Karpas-422 (cell line): ENCODE measurements around the gene UMAD1. TPM values are rescaled to one million over a fixed set of nuclear protein-coding genes. Genes with fewer than 3 reads are reported as not detected.

ENCODE experiments used
- DNase-seq: peaks from one replicate; pipeline ENCODE4 v3.0.0-alpha.2; 2015
- H2AFZ ChIP-seq: fragments of 200-600 bp; sonication (generic); 2 replicates; pipeline ENCODE4 v1.6.1; 2014; ENCODE audit warnings: antibody characterized with exemption, low read length, mixed read lengths
- H3K27ac ChIP-seq: fragments of 200-600 bp; sonication (generic); 2 replicates; pipeline ENCODE4 v1.5.1; 2014; ENCODE audit warnings: mild to moderate bottlenecking, low read length, moderate library complexity
- H3K27me3 ChIP-seq: fragments of 200-600 bp; sonication (generic); 2 replicates; pipeline ENCODE4 v1.6.1; 2014; ENCODE audit warnings: low read length, mixed read lengths
- H3K36me3 ChIP-seq: fragments of 200-600 bp; sonication (generic); 2 replicates; pipeline ENCODE4 v1.6.1; 2014; ENCODE audit warnings: low read length, mixed read lengths; ENCODE audit not compliant: insufficient read depth
- H3K4me1 ChIP-seq: fragments of 200-600 bp; sonication (generic); 2 replicates; pipeline ENCODE4 v1.6.1; 2014; ENCODE audit warnings: mild to moderate bottlenecking, low read length, mixed read lengths
- H3K4me2 ChIP-seq: fragments of 200-600 bp; sonication (generic); 2 replicates; pipeline ENCODE4 v1.6.1; 2014; ENCODE audit warnings: low read length, low read depth, mild to moderate bottlenecking; ENCODE audit not compliant: poor library complexity, severe bottlenecking
- H3K4me3 ChIP-seq: fragments of 200-600 bp; sonication (generic); 2 replicates; pipeline ENCODE4 v1.5.1; 2014; ENCODE audit warnings: mild to moderate bottlenecking, antibody characterized with exemption, low read length, mixed read lengths
- H3K79me2 ChIP-seq: fragments of 200-600 bp; sonication (generic); 2 replicates; pipeline ENCODE4 v1.6.1; 2014; ENCODE audit warnings: mild to moderate bottlenecking, low read length, mixed read lengths
- H3K9ac ChIP-seq: fragments of 200-600 bp; sonication (generic); 2 replicates; pipeline ENCODE4 v1.6.0; 2014; ENCODE audit warnings: low read length
- H3K9me2 ChIP-seq: fragments of 200-600 bp; sonication (generic), shearing (Covaris generic); replicated peaks from 2 replicates; pipeline ENCODE4 v1.6.0; 2014; ENCODE audit warnings: mild to moderate bottlenecking, low read length, moderate library complexity; ENCODE audit not compliant: insufficient read depth
- H3K9me3 ChIP-seq: fragments of 300-700, 200-600 bp; sonication (generic); 2 replicates; pipeline ENCODE4 v1.6.1; 2014; ENCODE audit warnings: low read length, mixed read lengths
- H4K20me1 ChIP-seq: fragments of 200-600 bp; sonication (generic); 2 replicates; pipeline ENCODE4 v1.6.1; 2014; ENCODE audit warnings: mild to moderate bottlenecking, antibody characterized with exemption, low read length, low read depth; ENCODE audit not compliant: insufficient read depth
- total RNA-seq: library from RNA; depleted of rRNA; stranded (reverse); fragments of >200 nt; shearing (Covaris generic); gene quantifications from 2 replicates; pipeline ENCODE4 v1.2.3, GENCODE V29; 2014; ENCODE audit warnings: low replicate concordance

The UMAD1 gene
- total RNA-seq, 1 experiment from 2014 or later: 15.2 TPM

- no peak overlapping the region for H3K27ac ChIP-seq
- H3K27me3 ChIP-seq: no peaks in the 10 kb centered on the region
- no peak overlapping the region for H3K9ac ChIP-seq
- H3K36me3 ChIP-seq: no peaks in the 10 kb centered on the region
- H3K4me2 ChIP-seq: no peak overlapping the region
- no peaks in the 10 kb centered on the region for H4K20me1 ChIP-seq
- no peak overlapping the region for H2AFZ ChIP-seq
- peaks cover 21% of the 10 kb centered on the region for H3K4me1 ChIP-seq
- H3K9me3 ChIP-seq: no peaks in the 10 kb centered on the region
- no peaks in the 10 kb centered on the region for H3K9me2 ChIP-seq
- no peak for DNase-seq
- H3K79me2 ChIP-seq: no peaks in the 10 kb centered on the region
- no peak overlapping the region for H3K4me3 ChIP-seq
These were observed 79.6 kb downstream of the UMAD1 start for GRCh38 chr7:7720193-7720592.

GRCh38 chr7:7720750-7721621, 80.4 kb downstream of the UMAD1 start:
- DNase-seq: no peak
- Histone ChIP-seq H3K27ac (no peak overlapping the region), H3K9me2 (no peaks in the 10 kb centered on the region), H3K4me2 (no peak overlapping the region), H2AFZ (no peak overlapping the region), H3K27me3 (no peaks in the 10 kb centered on the region), H3K36me3 (no peaks in the 10 kb centered on the region), H3K9me3 (no peaks in the 10 kb centered on the region), H3K4me1 (peaks cover 21% of the 10 kb centered on the region), H4K20me1 (no peaks in the 10 kb centered on the region), H3K9ac (no peak overlapping the region), H3K79me2 (no peaks in the 10 kb centered on the region), H3K4me3 (no peak overlapping the region)

DNA sequence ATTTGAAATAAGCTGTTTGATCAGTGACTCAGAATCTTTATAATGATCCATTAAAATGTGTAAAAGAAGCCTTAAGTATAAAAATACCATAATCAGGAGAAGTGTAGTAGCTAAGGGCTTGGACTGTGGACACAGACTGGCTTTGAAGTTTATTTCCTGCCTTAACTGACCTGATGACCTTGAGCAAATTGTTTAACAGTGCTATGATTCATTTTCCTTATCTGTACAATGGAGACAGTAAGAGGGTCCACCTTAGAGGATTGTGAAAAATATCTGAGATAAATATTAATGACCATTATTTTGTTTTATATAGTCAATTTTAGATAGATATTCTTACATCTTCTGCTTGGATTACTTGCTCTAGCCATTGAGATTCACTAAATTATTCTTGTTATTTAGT, 91.2 kb downstream of the UMAD1 start:
- Histone ChIP-seq H3K9me2 (no peaks in the 10 kb centered on the region), H3K4me2 (no peak overlapping the region), H2AFZ (no peak overlapping the region), H3K4me3 (no peak overlapping the region), H3K4me1 (peaks cover 4% of the 10 kb centered on the region; the same call in 1 of the 2 replicates), H3K79me2 (no peaks in the 10 kb centered on the region), H3K9ac (no peak overlapping the region), H3K9me3 (no peaks in the 10 kb centered on the region), H3K27me3 (no peaks in the 10 kb centered on the region), H3K27ac (no peak overlapping the region), H3K36me3 (no peaks in the 10 kb centered on the region), H4K20me1 (no peaks in the 10 kb centered on the region)
- no peak for DNase-seq

DNA sequence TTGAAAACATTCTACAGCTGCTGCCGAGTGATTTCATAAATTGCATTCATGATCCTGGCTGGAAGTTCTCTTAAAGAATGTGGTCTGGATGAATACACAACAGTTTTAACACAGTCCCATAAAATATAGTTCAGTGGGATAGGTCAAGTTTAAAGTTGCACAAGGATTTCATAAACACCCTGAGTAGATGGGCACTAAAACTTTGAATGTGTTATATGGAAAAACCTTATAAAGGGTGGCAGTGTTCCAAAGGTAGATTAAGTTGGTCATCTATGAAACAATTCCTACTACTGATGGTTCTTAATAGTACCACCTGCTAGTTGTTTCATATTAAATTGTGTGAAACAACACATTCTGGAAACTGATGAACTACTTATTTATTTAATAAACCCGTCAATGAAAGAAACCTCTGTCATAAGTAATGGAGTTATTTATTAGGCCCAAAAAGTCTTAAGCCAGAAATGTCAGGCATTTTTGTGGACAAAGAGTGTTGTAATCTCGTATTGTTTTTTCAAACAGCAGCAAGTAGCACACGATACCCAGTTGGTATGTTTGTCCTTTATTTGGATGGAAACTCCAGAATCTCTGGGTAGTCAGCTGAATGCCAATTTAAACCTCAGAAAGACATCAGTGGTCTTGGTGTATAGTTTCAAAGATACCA, 92.2 kb downstream of the UMAD1 start:
- Histone ChIP-seq H3K36me3 (no peaks in the 10 kb centered on the region), H3K27me3 (no peaks in the 10 kb centered on the region), H3K9me2 (no peaks in the 10 kb centered on the region), H3K4me1 (peaks cover 4% of the 10 kb centered on the region; the same call in 1 of the 2 replicates), H4K20me1 (no peaks in the 10 kb centered on the region), H3K9me3 (no peaks in the 10 kb centered on the region), H3K9ac (no peak overlapping the region), H2AFZ (no peak overlapping the region), H3K27ac (no peak overlapping the region), H3K79me2 (no peaks in the 10 kb centered on the region), H3K4me3 (no peak overlapping the region), H3K4me2 (no peak overlapping the region)
- DNase-seq: no peak

DNA sequence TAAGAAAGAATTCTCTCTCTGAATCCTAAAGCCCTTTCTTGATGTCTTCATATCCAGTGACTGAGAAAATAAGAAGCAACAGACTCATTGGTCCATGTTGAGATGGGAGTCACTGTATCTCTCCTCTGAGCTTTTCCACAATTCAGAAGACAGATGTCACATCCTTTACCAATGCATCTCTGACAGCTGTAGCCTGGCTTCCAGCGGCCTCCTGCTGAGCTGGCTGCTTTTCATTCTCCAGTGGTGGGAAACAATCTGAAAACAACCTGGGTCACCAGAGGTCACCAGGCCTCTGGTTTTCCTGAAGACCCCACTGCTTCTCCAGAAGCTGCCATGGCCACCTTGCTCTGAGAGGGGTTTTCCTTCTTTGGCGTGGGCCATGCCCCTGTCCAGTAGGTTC, 96.1 kb downstream of the UMAD1 start:
- Histone ChIP-seq H3K9me3 (no peaks in the 10 kb centered on the region), H3K4me2 (no peak overlapping the region), H3K4me1 (peaks cover 4% of the 10 kb centered on the region; the same call in 1 of the 2 replicates), H4K20me1 (no peaks in the 10 kb centered on the region), H3K27me3 (no peaks in the 10 kb centered on the region), H3K36me3 (no peaks in the 10 kb centered on the region), H3K9me2 (no peaks in the 10 kb centered on the region), H3K79me2 (no peaks in the 10 kb centered on the region), H3K9ac (no peak overlapping the region), H3K4me3 (no peak overlapping the region), H2AFZ (no peak overlapping the region), H3K27ac (no peak overlapping the region)
- no peak for DNase-seq

DNA sequence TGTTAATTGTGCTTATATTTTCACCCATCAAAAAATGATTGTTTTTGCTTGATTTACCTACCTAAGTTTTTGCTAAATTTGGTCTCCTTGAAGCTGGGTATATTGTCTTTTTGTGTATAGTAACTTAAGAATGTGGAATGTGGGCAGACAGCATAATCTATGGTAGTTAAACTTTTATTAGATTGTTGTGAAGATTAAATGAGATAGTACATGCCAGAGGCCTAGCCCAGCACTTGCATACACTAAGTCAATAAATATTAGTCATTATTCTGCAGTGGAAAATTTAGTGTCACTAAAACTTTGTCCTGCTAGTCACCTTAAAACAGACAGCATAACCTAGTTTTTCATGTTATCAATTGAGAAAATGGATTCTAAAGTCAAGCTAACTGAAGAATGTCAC, 97.1 kb downstream of the UMAD1 start:
- Histone ChIP-seq H3K4me2 (no peak overlapping the region), H3K9me3 (no peaks in the 10 kb centered on the region), H3K27me3 (no peaks in the 10 kb centered on the region), H2AFZ (no peak overlapping the region), H4K20me1 (no peaks in the 10 kb centered on the region), H3K9me2 (no peaks in the 10 kb centered on the region), H3K27ac (no peak overlapping the region), H3K36me3 (no peaks in the 10 kb centered on the region), H3K9ac (no peak overlapping the region), H3K4me3 (no peak overlapping the region), H3K4me1 (peaks cover 4% of the 10 kb centered on the region; the same call in 1 of the 2 replicates), H3K79me2 (no peaks in the 10 kb centered on the region)
- DNase-seq: no peak

DNA sequence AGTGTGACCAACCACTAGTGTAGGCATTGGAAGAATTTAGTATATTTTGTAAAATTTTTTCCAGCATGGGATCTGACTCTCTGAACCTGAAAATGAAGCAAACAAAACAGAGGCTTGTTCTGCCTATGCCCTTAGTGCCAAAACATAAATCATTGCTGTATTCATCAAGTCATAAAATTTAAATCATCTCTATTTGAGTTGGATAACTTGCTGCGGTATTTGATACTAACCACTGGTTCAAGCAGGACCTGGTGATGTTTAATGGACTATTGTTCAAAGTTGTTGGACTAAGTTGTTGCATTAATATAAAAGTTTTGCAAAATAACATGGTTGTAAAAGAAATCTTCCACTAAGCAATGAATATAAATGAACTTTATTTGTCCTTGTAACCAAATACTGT, 97.6 kb downstream of the UMAD1 start:
- no peak overlapping the region for H3K27ac ChIP-seq
- no peaks in the 10 kb centered on the region for H4K20me1 ChIP-seq
- no peak overlapping the region for H2AFZ ChIP-seq

DNA sequence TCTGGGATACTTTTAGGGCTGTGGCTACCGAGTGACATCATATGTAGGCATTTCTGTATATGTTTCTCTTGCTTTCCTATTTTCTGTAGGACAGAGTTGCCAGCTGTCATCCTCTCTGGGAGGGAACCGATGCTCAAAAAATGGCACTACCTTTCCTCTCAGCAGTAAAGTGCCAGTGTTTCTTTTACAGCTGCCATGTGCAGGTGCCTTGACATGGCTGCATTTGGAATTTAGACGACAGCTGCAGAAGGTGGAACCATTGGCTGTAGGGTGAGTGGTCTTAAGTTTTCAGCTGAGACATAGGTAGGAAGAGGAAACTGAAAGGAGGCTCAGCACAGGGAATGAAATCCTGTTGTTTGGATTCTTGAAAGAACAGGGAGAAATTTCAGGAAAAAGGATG, 98.1 kb downstream of the UMAD1 start:
- Histone ChIP-seq H3K9ac (no peak overlapping the region), H3K36me3 (no peaks in the 10 kb centered on the region), H2AFZ (no peak overlapping the region), H3K79me2 (no peaks in the 10 kb centered on the region), H3K4me1 (peaks cover 4% of the 10 kb centered on the region; the same call in 1 of the 2 replicates), H3K4me2 (no peak overlapping the region), H3K27ac (no peak overlapping the region), H4K20me1 (no peaks in the 10 kb centered on the region), H3K27me3 (no peaks in the 10 kb centered on the region), H3K4me3 (no peak overlapping the region), H3K9me3 (no peaks in the 10 kb centered on the region), H3K9me2 (no peaks in the 10 kb centered on the region)
- no peak for DNase-seq

More for the DNA sequence above, 97.6 kb downstream of the UMAD1 start:
- no peaks in the 10 kb centered on the region for H3K9me3 ChIP-seq
- no peak overlapping the region for H3K4me3 ChIP-seq
- no peaks in the 10 kb centered on the region for H3K27me3 ChIP-seq
- H3K4me2 ChIP-seq: no peak overlapping the region
- H3K36me3 ChIP-seq: no peaks in the 10 kb centered on the region
- peaks cover 4% of the 10 kb centered on the region; the same call in 1 of the 2 replicates for H3K4me1 ChIP-seq
- no peaks in the 10 kb centered on the region for H3K9me2 ChIP-seq
- no peak overlapping the region for H3K9ac ChIP-seq
- H3K79me2 ChIP-seq: no peaks in the 10 kb centered on the region
- no peak for DNase-seq
